Kidney (tissue), 14 donors: ENCODE measurements around the gene WDR45. TPM values are rescaled to one million over a fixed set of nuclear protein-coding genes. Genes with fewer than 3 reads are reported as not detected.

Experiments used
- DNase-seq, 5 donors: peaks; one replicate each; pipeline ENCODE4 v3.0.0-alpha.2; 2013 to 2020
- FAIRE-seq: peaks from 2 replicates; lab custom pipeline; 2012; peaks lifted over from hg19 to GRCh38; lab: Jason Lieb, UNC
- H3K27ac ChIP-seq, 2 donors: one replicate each; pipeline ENCODE4 v1.7.0; 2013; ENCODE audit warnings: low read depth in 2 of 2, low read length in 2 of 2, inconsistent platforms in 1 of 2
- H3K27me3 ChIP-seq: one replicate; pipeline ENCODE4 v1.7.1; 2013; ENCODE audit warnings: low read length, inconsistent platforms; ENCODE audit not compliant: control insufficient read depth, insufficient read depth
- H3K36me3 ChIP-seq, 3 donors: one replicate each; pipeline versions ENCODE4 v1.7.0 to v1.7.1; 2013; ENCODE audit warnings: low read length in 3 of 3, control low read depth in 1 of 3, inconsistent platforms in 1 of 3; ENCODE audit not compliant: insufficient read depth in 3 of 3, control insufficient read depth in 2 of 3
- H3K4me1 ChIP-seq, 3 donors: one replicate each; pipeline versions ENCODE4 v1.7.0 to v1.7.1; 2013; ENCODE audit warnings: low read length in 3 of 3, inconsistent platforms in 1 of 3, low read depth in 1 of 3; ENCODE audit not compliant: control insufficient read depth in 2 of 3, insufficient read depth in 2 of 3
- H3K4me3 ChIP-seq, 3 donors: one replicate each; pipeline versions ENCODE4 v1.7.0 to v1.8.1; 2013; ENCODE audit warnings: low read length in 3 of 3, control low read depth in 1 of 3, inconsistent platforms in 1 of 3
- H3K9ac ChIP-seq, 3 donors: one replicate each; pipeline versions ENCODE4 v1.7.0 to v1.7.1; 2013; ENCODE audit warnings: low read length in 3 of 3, control low read depth in 1 of 3, inconsistent platforms in 1 of 3
- H3K9me3 ChIP-seq, 3 donors: one replicate each; pipeline versions ENCODE4 v1.7.0 to v1.7.1; 2013; ENCODE audit warnings: low read length in 3 of 3, control low read depth in 1 of 3, inconsistent platforms in 1 of 3; ENCODE audit not compliant: control insufficient read depth in 2 of 3, insufficient read depth in 1 of 3
- CTCF ChIP-seq: IDR thresholded peaks from 3 replicates; pipeline ENCODE4 v1.5.1; 2012; ENCODE audit warnings: mild to moderate bottlenecking, moderate library complexity, borderline replicate concordance; ENCODE audit not compliant: insufficient read depth; ENCODE audit errors: extremely low read depth
- intact Hi-C: fragments of 100-400 bp; cut with DNase I; formaldehyde crosslinking; loops from one replicate; pipeline ENCODE4 v1.11.1; 2022
- polyA plus RNA-seq: library from polyadenylated mRNA; stranded (reverse); fragments of 350-450 nt; fragmentation: Illumina TruSeq; extraction: RNeasy Lipid Tissue Mini Kit (QIAGEN cat#74804); gene quantifications from one replicate; pipeline ENCODE4 v1.2.3, GENCODE V29; 2014; ENCODE audit warnings: low read depth, low replicate concordance; ENCODE audit not compliant: insufficient read depth
- total RNA-seq: library from RNA; stranded (reverse); fragmentation: NEBNext Ultra II Directional; extraction: Animal tissue kit (Norgen Biotek cat#: 25700); gene quantifications from one replicate; pipeline ENCODE4 v1.2.1, GENCODE V29; 2021
- donor health status: control.
- donor health status: control.
- donor health status: control.
- donor health status: control.
- donor health status: control.
- donor health status: DM: yes; HTN: yes; CAD: no.
- donor health status: Normal renal cell carcinoma (clear cell type).

The WDR45 gene
- total and polyA plus RNA-seq, 2 donors from 2014 or later: 67.4 to 72.4 TPM

DNA sequence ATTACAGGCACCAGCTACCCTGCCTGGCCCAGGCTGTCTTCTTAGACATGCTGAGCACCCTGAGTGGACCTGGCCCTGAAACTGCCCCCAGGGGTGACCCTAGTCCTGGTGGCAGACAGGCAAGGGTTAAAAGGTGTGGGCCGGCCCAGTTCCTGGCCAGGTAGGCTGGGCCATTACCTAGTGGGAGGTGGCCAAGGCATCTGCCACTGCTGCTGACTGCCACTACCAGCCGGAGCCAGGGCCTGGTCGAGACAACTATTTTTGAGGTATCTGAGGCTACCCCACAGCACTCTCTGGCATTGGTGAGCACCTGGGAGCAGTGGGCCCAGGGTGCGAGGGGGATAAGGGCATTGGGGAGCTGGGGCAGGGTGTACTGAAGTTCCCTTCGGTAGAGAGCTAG is 20.9 kb downstream of the WDR45 start, which contains the start of gene CCDC120:
Gene CCDC120 (plus strand): TSS at position 206 of the 400 bp plus-strand sequence. CDS start 3,043 bp downstream, outside the sequence.
- Histone ChIP-seq H3K4me3 (peak within 1 kb of the TSS in 2 of 3 donors; percentile 64 to 67), H3K4me1 (peaks cover 0 to 7% (median 0%) of the 10 kb centered on the region in 3 donors), H3K36me3 (no peaks in the 10 kb centered on the region), H3K9ac (peak within 1 kb of the TSS in 2 of 3 donors; percentile 24 to 58), H3K9me3 (no peaks in the 10 kb centered on the region), H3K27ac (peak within 1 kb of the TSS; percentile 48 to 76), H3K27me3 (no peaks in the 10 kb centered on the region)
- peak in 1 of 5 donors; percentile 16 for DNase-seq
- TF ChIP-seq CTCF: no peak
- FAIRE-seq: no peak
- intact Hi-C loops: no loop called here

- Histone ChIP-seq H3K9ac (peak overlapping the region in 2 of 3 donors; percentile 30 to 46), H3K36me3 (no peaks in the 10 kb centered on the region), H3K9me3 (no peaks in the 10 kb centered on the region), H3K4me1 (peaks cover 0 to 2% (median 0%) of the 10 kb centered on the region in 3 donors), H3K4me3 (peak overlapping the region; percentile 45 to 60 (median 56)), H3K27ac (peak overlapping the region; percentile 69 to 83), H3K27me3 (no peaks in the 10 kb centered on the region)
- TF ChIP-seq CTCF: no peak
- FAIRE-seq: no peak
- intact Hi-C loops: no loop called here
- no peak for DNase-seq
These were observed 25.5 kb downstream of the WDR45 start for GRCh38 chrX:49054073-49054762.

DNA sequence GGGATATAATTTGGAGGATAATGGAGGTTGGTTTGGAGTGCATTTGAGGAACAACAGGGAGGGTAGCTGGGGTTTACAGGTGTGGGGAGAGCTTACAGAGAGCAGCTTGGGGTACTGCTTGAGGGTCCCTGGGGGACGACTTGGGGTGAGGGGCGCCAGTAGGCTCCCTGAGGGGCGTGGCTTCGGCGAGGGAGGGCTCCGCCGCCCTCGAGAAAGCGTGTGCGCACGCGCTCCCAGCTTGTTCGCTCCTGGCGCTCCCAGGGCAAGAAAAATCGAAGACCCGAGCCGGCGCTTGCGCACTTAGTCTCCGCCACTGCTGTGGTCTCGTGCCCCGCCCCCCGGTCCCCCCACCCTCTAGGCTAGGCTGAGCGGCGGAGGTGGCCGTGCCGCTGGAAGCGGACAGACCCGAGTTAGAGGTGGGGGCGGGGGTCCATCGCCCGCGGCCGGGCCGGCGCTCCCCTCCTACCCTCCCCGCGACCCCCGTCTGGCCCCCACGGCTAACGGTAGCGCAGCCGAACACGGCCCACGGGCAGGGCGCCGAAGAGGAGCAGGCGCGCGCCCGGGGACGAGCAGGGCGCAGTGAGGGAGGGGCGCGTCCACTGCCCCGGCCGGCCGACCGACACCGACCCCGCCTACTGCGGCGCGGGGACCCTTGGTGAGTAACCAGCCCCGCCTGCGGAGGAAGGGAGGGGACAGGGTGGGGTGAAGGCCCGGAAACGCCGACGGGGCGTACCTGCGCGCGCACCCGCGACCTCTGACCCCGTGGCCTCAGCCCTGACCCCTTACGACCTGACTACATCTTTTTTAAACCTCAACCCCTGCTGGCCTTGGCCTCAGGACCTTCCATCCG is 26.2 kb downstream of the WDR45 start:
- no peak for TF ChIP-seq CTCF
- DNase-seq (peak; percentile 82 to 92 (median 88)), FAIRE-seq (no peak)
- Histone ChIP-seq H3K27ac (peak overlapping the region; percentile 69 to 83), H3K36me3 (no peaks in the 10 kb centered on the region), H3K9ac (peak overlapping the region in 2 of 3 donors; percentile 30 to 46), H3K4me1 (peaks cover 0 to 2% (median 0%) of the 10 kb centered on the region in 3 donors), H3K9me3 (no peaks in the 10 kb centered on the region), H3K27me3 (no peaks in the 10 kb centered on the region), H3K4me3 (peak overlapping the region; percentile 45 to 60 (median 56))
- intact Hi-C loops: no loop called here
